SKM-1 (cell line): ENCODE measurements around the gene DYRK2.

ENCODE experiments used
- DNase-seq: peaks from one replicate; lab custom pipeline; 2025; ENCODE audit not compliant: unreplicated experiment; lab: John Stamatoyannopoulos, UW

DYRK2 gene

GRCh38 chr12:67648521-67649260 lies at the start of gene DYRK2:
DYRK2 (plus strand) TSS chr12:67648745; CDS start chr12:67649134, 389 bp downstream.
- no peak for DNase-seq

- DNase-seq, result no peak
Measured at GRCh38 chr12:67599691-67600090, 48.9 kb upstream of the DYRK2 start.

- no peak for DNase-seq
Measured at GRCh38 chr12:67601126-67601525, 47.4 kb upstream of the DYRK2 start.

GRCh38 chr12:67609226-67609870 lies 39.2 kb upstream of the DYRK2 start:
- no peak for DNase-seq

- no peak for DNase-seq
Measured at GRCh38 chr12:67613040-67613439, 35.5 kb upstream of the DYRK2 start.

GRCh38 chr12:67617629-67618028 lies 30.9 kb upstream of the DYRK2 start:
- DNase-seq, result no peak

GRCh38 chr12:67618303-67618702 lies 30.2 kb upstream of the DYRK2 start:
- no peak for DNase-seq

GRCh38 chr12:67621112-67621511 lies 27.4 kb upstream of the DYRK2 start:
- no peak for DNase-seq

- no peak for DNase-seq
Measured at GRCh38 chr12:67621926-67622325, 26.6 kb upstream of the DYRK2 start.

- no peak for DNase-seq
Measured at GRCh38 chr12:67623259-67623658, 25.3 kb upstream of the DYRK2 start.

GRCh38 chr12:67624355-67624754 lies 24.2 kb upstream of the DYRK2 start:
- no peak for DNase-seq

- no peak for DNase-seq
Measured at GRCh38 chr12:67625004-67625403, 23.5 kb upstream of the DYRK2 start.

GRCh38 chr12:67626156-67626555 lies 22.4 kb upstream of the DYRK2 start:
- no peak for DNase-seq

- DNase-seq, result peak; percentile 59
Measured at GRCh38 chr12:67630373-67631088, 18.0 kb upstream of the DYRK2 start.

GRCh38 chr12:67632005-67632404 lies 16.5 kb upstream of the DYRK2 start:
- no peak for DNase-seq

GRCh38 chr12:67633024-67633610 lies 15.4 kb upstream of the DYRK2 start:
- DNase-seq, result no peak

- DNase-seq, result no peak
Measured at GRCh38 chr12:67633708-67634107, 14.8 kb upstream of the DYRK2 start.

- no peak for DNase-seq
Measured at GRCh38 chr12:67634303-67634761, 14.2 kb upstream of the DYRK2 start.

- no peak for DNase-seq
Measured at GRCh38 chr12:67637718-67638117, 10.8 kb upstream of the DYRK2 start.

GRCh38 chr12:67638694-67639093 lies 9.9 kb upstream of the DYRK2 start:
- DNase-seq, result no peak

GRCh38 chr12:67640863-67641262 lies 7.7 kb upstream of the DYRK2 start:
- DNase-seq, result no peak

GRCh38 chr12:67645126-67645525 lies 3.4 kb upstream of the DYRK2 start:
- DNase-seq, result no peak
